GM12864 (cell line): ENCODE measurements around the gene EPS8L3.

ENCODE experiments used
- DNase-seq: peaks from one replicate; pipeline ENCODE4 v3.0.0-alpha.2; 2011; ENCODE audit warnings: low read depth
- H3K4me3 ChIP-seq: 2 replicates; pipeline ENCODE4 v1.5.1; 2011; ENCODE audit warnings: mild to moderate bottlenecking, low read depth, low read length, control low read depth
- TF ChIP-seq, protein P1 (sequence below): IDR thresholded peaks from 2 replicates; pipeline ENCODE4 v1.5.1; 2011; ENCODE audit warnings: low read depth, mild to moderate bottlenecking, moderate library complexity, low read length, control low read depth, inconsistent platforms; ENCODE audit errors: missing control alignments

EPS8L3 gene

DNA sequence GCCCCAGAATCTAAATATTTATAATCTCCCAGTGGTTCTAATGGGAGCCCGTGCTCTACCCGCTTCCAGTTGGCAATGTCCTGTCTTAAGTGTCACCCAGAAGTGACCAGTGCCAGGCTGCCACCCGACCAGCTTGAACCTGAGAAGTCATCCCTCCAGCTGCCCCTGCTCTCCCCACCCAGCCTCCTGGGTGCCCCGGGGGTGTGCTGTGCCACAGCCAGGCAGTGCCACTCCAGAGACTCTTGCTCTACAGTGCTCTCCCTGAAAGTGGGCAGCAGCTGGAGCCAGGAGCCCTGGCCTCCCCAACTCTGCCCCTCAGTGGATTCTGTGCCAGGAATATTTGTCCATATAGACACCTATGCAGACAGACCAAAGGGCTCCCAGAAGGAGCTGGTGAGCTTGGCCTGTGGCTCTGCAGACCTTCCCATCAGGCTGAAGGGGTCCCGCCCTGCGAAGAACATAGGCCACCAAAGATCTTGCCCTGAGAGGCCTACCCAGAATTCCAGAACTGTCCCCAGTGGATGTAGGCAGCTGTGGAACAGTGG is 9.0 kb upstream of the EPS8L3 start:
- no peak for DNase-seq
- TF ChIP-seq, protein P1, sequence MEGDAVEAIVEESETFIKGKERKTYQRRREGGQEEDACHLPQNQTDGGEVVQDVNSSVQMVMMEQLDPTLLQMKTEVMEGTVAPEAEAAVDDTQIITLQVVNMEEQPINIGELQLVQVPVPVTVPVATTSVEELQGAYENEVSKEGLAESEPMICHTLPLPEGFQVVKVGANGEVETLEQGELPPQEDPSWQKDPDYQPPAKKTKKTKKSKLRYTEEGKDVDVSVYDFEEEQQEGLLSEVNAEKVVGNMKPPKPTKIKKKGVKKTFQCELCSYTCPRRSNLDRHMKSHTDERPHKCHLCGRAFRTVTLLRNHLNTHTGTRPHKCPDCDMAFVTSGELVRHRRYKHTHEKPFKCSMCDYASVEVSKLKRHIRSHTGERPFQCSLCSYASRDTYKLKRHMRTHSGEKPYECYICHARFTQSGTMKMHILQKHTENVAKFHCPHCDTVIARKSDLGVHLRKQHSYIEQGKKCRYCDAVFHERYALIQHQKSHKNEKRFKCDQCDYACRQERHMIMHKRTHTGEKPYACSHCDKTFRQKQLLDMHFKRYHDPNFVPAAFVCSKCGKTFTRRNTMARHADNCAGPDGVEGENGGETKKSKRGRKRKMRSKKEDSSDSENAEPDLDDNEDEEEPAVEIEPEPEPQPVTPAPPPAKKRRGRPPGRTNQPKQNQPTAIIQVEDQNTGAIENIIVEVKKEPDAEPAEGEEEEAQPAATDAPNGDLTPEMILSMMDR: no peak
- H3K4me3 ChIP-seq: no peak overlapping the region

DNA sequence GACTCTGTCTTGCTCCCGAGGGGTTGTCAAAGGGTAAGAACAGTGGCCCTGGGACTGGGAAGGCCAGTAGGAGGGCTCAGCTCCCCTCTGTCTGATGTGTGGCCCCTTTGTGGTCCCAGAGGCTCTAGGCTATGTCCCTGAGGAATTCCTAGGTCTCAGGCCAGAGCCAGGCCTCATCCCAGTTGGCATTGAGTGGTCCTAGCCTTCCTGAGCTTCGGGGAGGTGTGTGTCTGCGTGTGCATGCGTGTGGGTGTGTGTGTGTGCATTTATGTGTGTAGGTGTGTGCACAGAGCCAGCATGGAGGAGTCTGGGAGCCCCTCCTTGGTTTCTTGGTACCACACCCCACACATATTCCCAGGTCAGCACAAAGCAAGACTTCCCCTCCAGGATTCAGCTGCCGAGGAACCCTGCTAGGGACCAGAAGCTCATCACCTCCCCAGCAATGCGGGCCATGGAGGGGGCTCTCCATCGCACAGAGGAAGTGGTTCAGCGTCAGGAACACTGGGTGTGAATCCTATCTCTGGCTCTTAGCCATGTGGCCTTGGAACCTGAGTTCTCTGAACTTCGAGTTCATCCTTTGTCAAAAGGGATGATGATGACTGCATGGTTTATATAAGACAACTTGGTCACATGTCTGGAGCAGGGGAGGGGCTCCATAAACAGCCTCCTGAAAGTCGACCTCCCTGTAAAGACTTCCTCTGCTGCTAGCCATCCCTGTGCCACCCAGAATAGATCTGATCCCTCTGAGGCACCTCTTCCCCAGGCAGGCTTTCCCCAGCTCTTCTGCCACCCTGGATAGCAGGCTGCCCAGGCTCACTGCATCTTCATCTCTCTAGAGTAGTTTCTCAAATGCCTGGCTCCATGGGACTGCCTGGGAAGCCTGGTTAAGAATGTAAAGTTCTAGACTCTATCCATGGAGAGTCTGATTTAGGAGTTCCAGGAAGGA is 8.3 kb upstream of the EPS8L3 start:
- DNase-seq: no peak
- TF ChIP-seq, protein P1: no peak
- H3K4me3 ChIP-seq: no peak overlapping the region

GRCh38 chr1:109770331-109771095 is 6.8 kb upstream of the EPS8L3 start:
- DNase-seq: no peak
- TF ChIP-seq, protein P1: no peak
- no peak overlapping the region for H3K4me3 ChIP-seq

- DNase-seq: no peak
- TF ChIP-seq, protein P1: no peak
- H3K4me3 ChIP-seq: no peak overlapping the region
Measured at GRCh38 chr1:109769330-109770078, 5.8 kb upstream of the EPS8L3 start.

DNA sequence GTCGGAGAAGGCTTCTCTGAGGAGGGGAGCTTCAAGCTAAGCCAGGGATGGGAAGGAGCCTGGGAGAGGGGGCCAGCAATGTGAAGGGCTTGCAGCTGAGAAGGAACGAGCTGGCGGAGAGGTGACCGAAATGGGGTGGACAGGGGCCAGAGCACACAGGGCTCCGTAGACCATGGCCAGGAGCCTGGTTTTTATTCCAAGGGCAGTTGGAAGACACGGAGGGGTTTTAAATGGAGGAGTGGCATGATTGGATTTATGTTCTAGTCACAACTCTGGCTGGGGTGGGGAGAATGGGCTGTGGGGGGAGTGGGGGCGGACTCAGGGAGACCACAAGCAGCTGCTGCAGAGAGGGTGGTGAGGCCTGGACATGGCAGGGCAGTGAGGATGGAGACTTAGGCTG is 5.1 kb upstream of the EPS8L3 start:
- H3K4me3 ChIP-seq: no peak overlapping the region
- TF ChIP-seq, protein P1: no peak
- no peak for DNase-seq

DNA sequence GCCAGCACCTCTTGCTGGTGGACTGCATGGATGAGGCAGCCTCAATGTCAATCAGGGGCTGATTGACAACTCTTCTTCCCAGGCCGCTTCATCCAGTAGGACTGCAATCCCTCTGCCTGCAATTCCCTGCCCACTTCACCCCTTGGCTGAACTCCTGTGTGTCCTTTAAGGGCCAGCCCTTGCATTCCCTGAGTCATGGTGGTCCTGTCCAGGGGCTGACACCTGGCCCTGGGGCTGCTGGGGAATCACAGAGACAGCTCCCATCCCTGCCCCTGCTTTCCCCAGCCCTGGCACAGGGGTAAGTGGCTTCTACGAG is 4.6 kb upstream of the EPS8L3 start:
- TF ChIP-seq, protein P1: no peak
- H3K4me3 ChIP-seq: no peak overlapping the region
- DNase-seq: no peak
